Measurements from ENCODE around the gene RNF17.

The RNF17 gene

GRCh38 chr13:24784319-24784718 lies 20.4 kb downstream of the RNF17 start:
- Histone ChIP-seq H3K27ac (replicated peaks) (no peak overlapping the region), H3K27me3 (ENCODE audit: insufficient read depth, poor library complexity, severe bottlenecking) (peaks cover 8% of the 10 kb centered on the region), H3K4me3 (replicated peaks; ENCODE audit: insufficient read depth, low read length) (no peak overlapping the region)
- TF ChIP-seq REST (IDR thresholded peaks at IDR 0.05; ENCODE audit: insufficient replicate concordance, low read depth) (no peak), GABPA (IDR thresholded peaks at IDR 0.05; ENCODE audit: low read depth) (no peak), SPI1 (IDR thresholded peaks at IDR 0.05; ENCODE audit: borderline replicate concordance, low read depth) (no peak), CTCF (IDR thresholded peaks at IDR 0.05; ENCODE audit: insufficient read depth, low read length) (no peak)
- DNase-seq (ENCODE audit: low read depth in 1 of 2, low spot score in 1 of 2) = no peak

GRCh38 chr13:24788538-24788937 lies 24.6 kb downstream of the RNF17 start:
- Histone ChIP-seq H3K27me3 (ENCODE audit: insufficient read depth, poor library complexity, severe bottlenecking) (peaks cover 19% of the 10 kb centered on the region), H3K27ac (replicated peaks) (no peak overlapping the region), H3K4me3 (replicated peaks; ENCODE audit: insufficient read depth, low read length) (no peak overlapping the region)
- TF ChIP-seq POLR2AphosphoS5 (IDR thresholded peaks at IDR 0.05; ENCODE audit: low read depth) (no peak), GABPA (IDR thresholded peaks at IDR 0.05; ENCODE audit: low read depth) (no peak), REST (IDR thresholded peaks at IDR 0.05; ENCODE audit: insufficient replicate concordance, low read depth) (no peak), SPI1 (IDR thresholded peaks at IDR 0.05; ENCODE audit: borderline replicate concordance, low read depth) (no peak), CTCF (IDR thresholded peaks at IDR 0.05; ENCODE audit: insufficient read depth, low read length) (no peak)
- DNase-seq (ENCODE audit: low read depth in 1 of 2, low spot score in 1 of 2) = no peak

GRCh38 chr13:24802074-24802473 lies 38.1 kb downstream of the RNF17 start:
- TF ChIP-seq GABPA (IDR thresholded peaks at IDR 0.05; ENCODE audit: low read depth) (no peak), CTCF (IDR thresholded peaks at IDR 0.05; ENCODE audit: insufficient read depth, low read length) (no peak), SPI1 (IDR thresholded peaks at IDR 0.05; ENCODE audit: borderline replicate concordance, low read depth) (no peak), POLR2AphosphoS5 (IDR thresholded peaks at IDR 0.05; ENCODE audit: low read depth) (no peak), REST (IDR thresholded peaks at IDR 0.05; ENCODE audit: insufficient replicate concordance, low read depth) (no peak)
- Histone ChIP-seq H3K27ac (replicated peaks) (no peak overlapping the region), H3K27me3 (ENCODE audit: insufficient read depth, poor library complexity, severe bottlenecking) (peaks cover 10% of the 10 kb centered on the region), H3K4me3 (replicated peaks; ENCODE audit: insufficient read depth, low read length) (no peak overlapping the region)
- peak in 1 of 2 experiments; percentile 3 for DNase-seq (ENCODE audit: low read depth in 1 of 2, low spot score in 1 of 2)

Data from HL-60 (cell line).